Mucosa of descending colon (tissue), 3 donors: ENCODE results near the gene MRPL36. TPM values are rescaled to one million over a fixed set of nuclear protein-coding genes. Genes with fewer than 3 reads are reported as not detected.

Experiments
- ATAC-seq: fragments of 200-7000 bp; cut with Tn5 transposase; one replicate; pipeline ENCODE4 v1.9.1; 2020; ENCODE audit warnings: mild to moderate bottlenecking, moderate library complexity
- DNase-seq, 3 donors: peaks; one replicate each; pipeline ENCODE4 v3.0.0-alpha.2; 2020
- H3K36me3 ChIP-seq: fragments of 200-600 bp; one replicate; pipeline ENCODE4 v1.8.0; 2021; ENCODE audit warnings: low read depth, mild to moderate bottlenecking
- H3K4me1 ChIP-seq: fragments of 200-600 bp; one replicate; pipeline ENCODE4 v1.8.0; 2021; ENCODE audit warnings: low read depth, mild to moderate bottlenecking
- H3K4me3 ChIP-seq: fragments of 200-600 bp; one replicate; pipeline ENCODE4 v1.8.0; 2021; ENCODE audit warnings: mild to moderate bottlenecking
- H3K9me3 ChIP-seq: fragments of 200-600 bp; one replicate; pipeline ENCODE4 v1.8.0; 2021; ENCODE audit warnings: mild to moderate bottlenecking
- CTCF ChIP-seq: fragments of 200-600 bp; IDR thresholded peaks from one replicate; pipeline ENCODE4 v1.8.0; 2022; ENCODE audit warnings: antibody characterized with exemption, mild to moderate bottlenecking
- intact Hi-C, 2 donors: fragments of 100-400 bp; cut with DNase I in 1 of 2; cut with micrococcal nuclease in 1 of 2; formaldehyde crosslinking; loops; one replicate each; pipeline versions ENCODE4 v1.11.0 to v1.11.1; 2022; cut with DNase I, micrococcal nuclease
- total RNA-seq, 3 donors: library from RNA; stranded (reverse); fragmentation: NEBNext Ultra II Directional in 2 of 3; extraction: Animal tissue kit (Norgen Biotek cat#: 25700) in 2 of 3; gene quantifications; one replicate each; pipeline versions ENCODE4 v1.2.1 to v1.2.4, GENCODE V29; 2021 to 2023
- donor health status: DM: no; HTN: no; CAD: no; lungs with moderate emphysema.
- donor health status: DM: no; HTN: no; CAD: no.
- donor health status: DM: no; HTN: yes; CAD: no.

MRPL36 gene
- total RNA-seq, 3 donors from 2014 or later: 26.3 to 41.4 (median 28.6) TPM

- intact Hi-C loops: no loop called here
- no peak overlapping the region for H3K4me3 ChIP-seq
- ATAC-seq: no peak
- no peak for TF ChIP-seq CTCF
- H3K9me3 ChIP-seq: no peaks in the 10 kb centered on the region
- H3K36me3 ChIP-seq: no peaks in the 10 kb centered on the region
- no peak for DNase-seq
- H3K4me1 ChIP-seq: no peaks in the 10 kb centered on the region
Observed at GRCh38 chr5:1788200-1788599, 11.4 kb downstream of the MRPL36 start.

GRCh38 chr5:1787472-1788047, 12.1 kb downstream of the MRPL36 start:
- TF ChIP-seq CTCF: no peak
- no peak overlapping the region for H3K4me3 ChIP-seq
- H3K9me3 ChIP-seq: no peaks in the 10 kb centered on the region
- DNase-seq (no peak), ATAC-seq (no peak)
- H3K4me1 ChIP-seq: no peaks in the 10 kb centered on the region
- intact Hi-C loops: no loop called here
- H3K36me3 ChIP-seq: no peaks in the 10 kb centered on the region

- no peaks in the 10 kb centered on the region for H3K9me3 ChIP-seq
- H3K4me3 ChIP-seq: no peak overlapping the region
- no peak for DNase-seq
- ATAC-seq: no peak
- TF ChIP-seq CTCF: no peak
- H3K36me3 ChIP-seq: no peaks in the 10 kb centered on the region
- no peaks in the 10 kb centered on the region for H3K4me1 ChIP-seq
- intact Hi-C loops: no loop called here
Observed at GRCh38 chr5:1786621-1787471, 12.8 kb downstream of the MRPL36 start.

GRCh38 chr5:1785984-1786383, 13.7 kb downstream of the MRPL36 start:
- no peak for ATAC-seq
- H3K36me3 ChIP-seq: no peaks in the 10 kb centered on the region
- DNase-seq: no peak
- H3K9me3 ChIP-seq: no peaks in the 10 kb centered on the region
- intact Hi-C loops: no loop called here
- TF ChIP-seq CTCF: no peak
- no peak overlapping the region for H3K4me3 ChIP-seq
- H3K4me1 ChIP-seq: no peaks in the 10 kb centered on the region

GRCh38 chr5:1785062-1785461, 14.6 kb downstream of the MRPL36 start:
- H3K9me3 ChIP-seq: no peaks in the 10 kb centered on the region
- intact Hi-C loops: no loop called here
- DNase-seq (no peak), ATAC-seq (no peak)
- no peak for TF ChIP-seq CTCF
- no peak overlapping the region for H3K4me3 ChIP-seq
- H3K4me1 ChIP-seq: no peaks in the 10 kb centered on the region
- H3K36me3 ChIP-seq: no peaks in the 10 kb centered on the region
